ENCODE data around the gene ALDH1A1. TPM values are rescaled to one million over a fixed set of nuclear protein-coding genes. Genes with fewer than 3 reads are reported as not detected.

ALDH1A1 gene
- total RNA-seq, 1 experiment from 2014 or later: 1.9 TPM

- no peak for TF ChIP-seq HMGXB4 (CRISPR knock-in tag; IDR thresholded peaks at IDR 0.05)
- no peak for TF ChIP-seq GABPB1 (CRISPR knock-in tag; IDR thresholded peaks at IDR 0.05)
- no peak for TF ChIP-seq ZNF317 (CRISPR knock-in tag; IDR thresholded peaks at IDR 0.05; ENCODE audit: borderline replicate concordance, low read depth)
These were observed 2.2 kb upstream of the ALDH1A1 start (continued) for GRCh38 chr9:72955126-72955455.

GRCh38 chr9:72954431-72955125, 1.7 kb upstream of the ALDH1A1 start:
- H3K4me1 Mint-ChIP-seq: peaks cover 27% of the 10 kb centered on the region
- TF ChIP-seq E2F5 (CRISPR knock-in tag; IDR thresholded peaks at IDR 0.05) (no peak), PREB (CRISPR knock-in tag; IDR thresholded peaks at IDR 0.05; ENCODE audit: borderline replicate concordance) (no peak), ATF3 (CRISPR knock-in tag; conservative IDR thresholded peaks at IDR 0.05) (no peak), USF1 (CRISPR knock-in tag; IDR thresholded peaks at IDR 0.05) (no peak), ERG (CRISPR knock-in tag; IDR thresholded peaks at IDR 0.05) (no peak), ZNF416 (CRISPR knock-in tag; IDR thresholded peaks at IDR 0.05) (no peak), SMAD4 (CRISPR knock-in tag; IDR thresholded peaks at IDR 0.05) (no peak), CREM (CRISPR knock-in tag; IDR thresholded peaks at IDR 0.05) (no peak), HMGXB4 (CRISPR knock-in tag; IDR thresholded peaks at IDR 0.05) (no peak), ETV6 (CRISPR knock-in tag; IDR thresholded peaks at IDR 0.05) (no peak), ZNF138 (CRISPR knock-in tag; conservative IDR thresholded peaks at IDR 0.05) (no peak), JAZF1 (CRISPR knock-in tag; IDR thresholded peaks at IDR 0.05) (no peak), TP53 (CRISPR knock-in tag; IDR thresholded peaks at IDR 0.05) (no peak), ZNF532 (CRISPR knock-in tag; IDR thresholded peaks at IDR 0.05; ENCODE audit: borderline replicate concordance) (no peak), SOX15 (CRISPR knock-in tag; IDR thresholded peaks at IDR 0.05) (no peak), E2F4 (CRISPR knock-in tag; IDR thresholded peaks at IDR 0.05; ENCODE audit: borderline replicate concordance, low read depth) (no peak), ZNF317 (CRISPR knock-in tag; IDR thresholded peaks at IDR 0.05; ENCODE audit: borderline replicate concordance, low read depth) (no peak)
- H3K36me3 Mint-ChIP-seq: peaks cover 16% of the 10 kb centered on the region
- POLR2A ChIA-PET: no interaction called here
- no peaks in the 10 kb centered on the region; the same call in 1 of the 2 replicates for H3K27me3 Mint-ChIP-seq (ENCODE audit: low read depth)
- H3K9me3 Mint-ChIP-seq: peaks cover 26% of the 10 kb centered on the region
- CTCF ChIA-PET: no interaction called here
- no peak overlapping the region for H3K4me3 Mint-ChIP-seq
- H3K27ac Mint-ChIP-seq: no peak overlapping the region
- no peak for DNase-seq (ENCODE audit: low spot score)
- no peak for ATAC-seq
